GM21825 (cell line): ENCODE results near the gene XKR3.
"Not testable (repeated sequence)": the region's sequence is repeated elsewhere in the genome, so short reads cannot be mapped to it uniquely, and the experiment has no call there.

Experiments used
- ATAC-seq: cut with Tn5 transposase; IDR thresholded peaks from one replicate; pipeline ENCODE4 v1.9.1; 2021; ENCODE audit warnings: mild to moderate bottlenecking, moderate library complexity; ENCODE audit not compliant: unreplicated experiment

Gene XKR3

DNA sequence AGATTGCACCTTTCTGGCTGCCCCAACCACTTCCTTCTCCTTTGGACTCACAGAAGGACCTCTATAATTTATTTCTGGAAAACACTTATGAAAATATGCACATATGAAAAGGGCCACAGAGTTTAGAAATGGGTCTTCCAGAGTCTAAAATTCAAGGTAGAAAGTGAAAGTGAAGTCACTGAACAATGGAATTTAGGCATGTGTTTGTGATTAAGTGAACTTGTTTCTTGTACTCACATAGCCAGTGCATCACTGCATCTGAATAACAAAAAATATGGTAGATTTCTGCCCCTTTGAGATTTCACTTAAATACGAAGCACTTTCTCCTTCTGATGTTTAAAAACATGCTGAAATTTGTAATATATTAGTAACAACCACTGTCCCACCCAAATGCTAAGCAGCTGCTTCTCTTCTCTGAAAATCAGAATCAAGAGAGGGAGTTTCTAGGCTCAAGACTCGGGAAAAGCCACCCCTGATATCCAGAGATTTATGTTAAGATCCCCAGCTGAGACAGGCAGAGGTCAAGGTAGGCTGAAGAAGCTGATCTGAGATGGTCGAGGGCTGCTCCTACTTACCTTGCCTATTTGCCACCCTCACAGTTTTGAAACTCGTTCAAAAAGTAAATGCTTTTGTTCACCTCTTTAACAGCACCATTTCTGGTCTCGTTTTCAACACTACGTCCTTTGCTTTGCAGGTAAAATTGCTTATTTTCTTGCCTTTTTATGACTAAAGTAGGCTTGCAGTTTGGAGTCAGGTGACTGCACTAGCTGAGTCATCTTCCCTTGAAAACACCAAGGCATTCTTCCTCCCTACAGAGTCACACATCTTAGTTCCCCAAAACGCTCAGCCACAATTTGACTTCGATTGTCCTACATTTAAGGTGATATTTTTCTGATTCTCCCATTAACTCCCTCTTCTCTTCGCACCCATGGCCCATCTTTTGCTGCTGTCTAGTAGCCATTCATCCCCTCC is at the start of gene XKR3:
XKR3 (minus strand) TSS at position 696 of the 972 bp plus-strand sequence. CDS start 17,338 bp downstream, outside the sequence.
- no peak for ATAC-seq

DNA sequence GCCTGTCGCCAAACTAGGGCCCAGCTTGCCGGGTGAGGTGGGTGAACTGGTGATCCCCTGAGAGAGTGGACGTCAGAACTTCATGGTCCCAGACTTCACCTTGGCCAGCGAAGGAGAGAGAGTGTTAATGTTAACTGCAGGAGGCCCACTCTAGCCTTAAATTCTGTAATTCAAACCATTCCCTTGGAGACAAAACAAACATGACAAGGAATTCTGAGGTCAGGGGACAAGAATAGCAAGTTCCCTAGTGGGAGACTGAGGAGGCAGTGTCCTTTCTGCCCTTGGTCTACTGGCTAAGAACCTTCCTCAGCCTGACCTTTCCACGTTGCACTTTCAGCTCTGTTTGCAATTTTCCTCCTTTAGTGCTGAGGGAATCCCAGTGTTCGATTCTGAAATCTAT is 44.4 kb upstream of the XKR3 start:
- not testable (repeated sequence) for ATAC-seq

DNA sequence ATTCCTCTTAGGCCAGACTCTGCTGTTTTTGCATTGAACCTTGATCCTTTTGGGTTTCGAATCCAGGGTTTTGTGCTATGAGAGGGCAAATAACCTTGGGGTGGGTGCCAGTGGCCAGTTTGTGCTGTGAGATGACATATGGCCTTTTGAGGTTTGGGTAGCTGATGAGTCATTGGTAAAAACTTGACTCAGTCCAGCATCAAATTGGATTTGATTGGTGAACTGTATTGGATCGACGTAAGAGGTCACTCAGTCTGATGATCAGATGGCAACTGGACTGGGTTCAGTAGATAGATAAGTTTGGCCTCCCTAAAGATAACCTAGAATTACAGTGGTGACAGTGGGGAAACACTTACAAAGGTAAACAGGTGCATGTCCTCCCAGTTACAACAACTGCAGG is 41.0 kb upstream of the XKR3 start:
- ATAC-seq, result no peak

DNA sequence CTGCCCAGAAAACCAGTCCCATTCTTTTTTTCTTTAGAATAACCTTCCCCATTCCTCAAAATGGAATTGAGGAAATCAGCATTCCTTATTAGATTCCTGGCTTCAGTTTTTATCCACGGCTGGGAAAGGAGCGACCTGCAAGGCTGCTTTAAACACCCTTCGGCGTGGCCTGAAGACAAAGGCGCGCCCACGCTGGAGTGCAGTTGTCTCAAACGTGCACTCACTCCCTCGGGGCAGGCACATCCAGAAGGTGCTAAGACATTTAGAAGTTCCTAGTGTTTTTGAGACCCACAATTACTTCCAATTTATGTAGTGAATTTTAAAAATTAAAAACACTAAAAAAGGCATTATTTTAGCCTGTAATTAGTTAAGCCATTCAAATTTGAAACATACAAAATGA is 31.6 kb upstream of the XKR3 start:
- not testable (repeated sequence) for ATAC-seq

DNA sequence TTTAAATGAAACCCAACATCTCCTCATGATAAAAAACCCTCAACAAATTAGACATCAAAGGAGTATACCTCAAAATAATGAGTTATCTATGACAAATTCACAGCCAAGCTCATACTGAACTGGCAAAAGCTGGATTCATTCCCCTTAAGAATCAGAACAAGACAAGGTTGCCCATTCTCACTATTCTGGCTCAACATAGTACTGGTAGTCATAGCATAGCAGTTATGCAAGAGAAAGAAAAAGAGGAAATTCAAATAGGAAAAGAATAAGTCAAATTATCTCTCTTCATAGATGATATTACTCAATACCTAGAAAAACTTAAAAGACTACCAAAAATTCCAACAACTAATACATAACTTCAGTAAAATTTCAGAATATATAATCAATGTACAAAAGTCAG is 29.4 kb upstream of the XKR3 start:
- ATAC-seq, result no peak

DNA sequence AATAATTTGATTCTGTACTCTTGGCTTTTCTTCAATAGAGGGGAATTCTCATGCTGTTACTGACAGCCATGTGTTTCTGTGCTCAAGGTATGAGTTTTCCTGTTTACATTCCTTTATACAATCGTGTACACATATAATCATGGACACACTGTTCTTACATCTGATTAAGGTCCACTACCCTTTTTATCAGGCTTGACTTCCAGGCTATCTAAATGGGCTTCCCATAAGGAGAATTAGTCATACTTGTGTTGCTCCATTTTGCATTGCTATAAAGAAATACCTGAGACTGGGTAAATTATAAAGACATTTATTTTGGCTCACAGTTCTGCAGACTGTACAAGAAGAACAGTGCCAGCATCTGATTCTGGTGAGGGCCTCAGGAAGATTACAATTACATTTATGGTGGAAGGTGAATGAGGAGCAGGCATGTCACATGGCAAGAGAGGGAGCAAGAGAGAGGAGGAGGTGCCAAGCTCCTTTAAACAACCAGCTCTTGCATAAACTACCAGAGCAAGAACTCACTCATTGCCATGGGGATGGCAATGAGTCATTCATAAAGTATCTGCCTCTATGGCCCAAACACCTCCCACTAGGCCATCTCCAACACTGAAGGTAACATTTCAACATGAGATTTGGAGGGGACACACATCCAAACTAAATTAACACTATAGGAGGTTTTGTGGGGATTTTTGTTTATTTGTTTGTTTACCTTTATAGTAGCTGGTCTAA is 26.2 kb upstream of the XKR3 start:
- ATAC-seq, result not testable (repeated sequence)

DNA sequence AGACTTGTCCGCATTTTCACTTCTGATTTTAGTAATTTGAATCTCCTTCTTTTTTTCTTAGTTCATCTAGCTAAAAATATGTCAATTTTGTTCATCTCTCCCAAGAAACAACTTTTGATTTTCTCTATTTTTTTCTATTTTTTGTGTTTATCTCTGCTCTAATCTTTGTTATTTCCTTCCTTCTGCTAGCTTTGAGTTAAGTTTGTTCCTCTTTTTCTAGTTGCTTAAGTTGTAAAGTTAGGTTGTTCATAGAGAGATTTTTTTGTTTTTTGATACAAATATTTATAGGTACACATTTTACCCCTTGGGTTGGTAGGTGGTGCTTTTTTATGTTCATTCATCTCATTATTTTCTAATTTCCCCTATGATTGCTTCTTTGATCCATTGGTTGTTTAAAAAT is 22.1 kb upstream of the XKR3 start:
- ATAC-seq, result no peak

DNA sequence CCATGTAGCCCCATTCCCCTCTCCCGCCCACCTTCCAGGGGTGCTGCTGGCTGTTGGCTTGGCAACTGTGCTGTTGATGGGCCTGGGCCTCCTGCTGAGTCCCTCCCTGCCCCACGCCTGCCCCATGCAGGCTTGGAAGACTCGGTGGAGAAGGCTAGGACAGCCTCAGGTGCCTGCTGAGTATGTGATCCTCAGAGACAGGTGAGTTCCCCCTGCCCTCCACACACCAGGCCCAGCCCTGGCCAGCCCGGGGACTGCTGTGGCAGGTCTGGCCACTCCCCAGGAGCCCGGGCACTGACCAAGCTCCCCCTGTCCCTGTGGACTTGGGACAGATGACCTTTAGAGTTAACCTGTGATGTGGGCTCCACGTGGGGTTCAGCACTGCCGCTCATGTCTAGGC is 20.7 kb upstream of the XKR3 start:
- no peak for ATAC-seq

DNA sequence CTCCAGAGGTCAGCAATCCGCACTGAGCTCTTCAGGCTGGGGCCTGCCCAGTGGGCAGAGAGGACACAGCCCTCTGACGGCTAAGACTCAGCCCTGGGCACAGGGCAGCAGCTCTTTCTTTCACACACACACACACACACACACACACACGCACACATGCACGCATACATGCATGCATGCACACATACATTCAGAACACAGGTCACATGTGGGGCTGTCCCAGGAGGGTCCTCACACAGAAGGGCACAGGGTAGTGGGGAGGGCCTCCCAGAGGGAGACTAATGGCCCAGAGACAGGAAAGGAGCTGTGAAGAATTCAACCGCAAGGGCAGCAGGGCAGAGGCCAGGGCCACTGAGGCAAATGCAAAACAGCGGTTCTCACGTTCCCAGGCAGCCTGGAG is 20.3 kb upstream of the XKR3 start:
- ATAC-seq, result no peak

DNA sequence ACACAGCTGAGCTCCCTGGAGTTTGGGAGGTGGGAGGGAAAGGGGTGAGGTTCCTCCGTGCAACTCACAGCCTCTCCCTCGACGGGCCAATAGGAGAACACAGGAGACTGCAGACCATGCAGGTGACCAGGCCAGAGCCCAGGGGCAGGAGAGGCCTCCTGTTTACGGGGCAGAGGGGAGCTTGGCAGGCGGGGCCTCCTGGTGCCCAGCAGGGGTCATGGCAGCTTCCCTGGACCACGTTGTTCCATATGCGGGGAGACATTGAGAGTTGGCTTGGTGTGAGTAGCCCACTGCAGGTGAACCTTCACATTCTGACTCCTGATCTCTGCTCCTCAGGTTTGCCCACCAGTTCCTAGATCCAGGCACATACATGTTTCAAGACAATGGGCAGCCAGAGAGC is 19.3 kb upstream of the XKR3 start:
- ATAC-seq, result no peak

DNA sequence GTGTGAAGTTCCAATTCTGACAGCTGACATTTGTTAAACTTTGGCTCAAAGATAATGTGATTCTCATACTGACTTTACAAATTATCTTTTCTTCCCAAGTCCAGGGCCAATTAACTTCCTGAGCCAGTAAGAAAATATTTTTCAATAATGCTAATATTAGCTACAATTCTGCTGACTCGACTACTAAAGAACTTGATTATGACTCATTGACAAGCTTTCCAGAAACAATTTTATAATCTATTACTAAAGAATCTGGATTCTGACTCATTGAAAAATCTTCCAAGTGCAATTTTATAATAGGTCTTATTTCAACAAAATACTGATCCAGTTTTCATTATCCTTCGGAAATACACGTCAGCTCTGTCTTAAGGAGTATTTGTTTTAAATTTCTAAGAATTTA is 12.9 kb upstream of the XKR3 start:
- ATAC-seq, result no peak

DNA sequence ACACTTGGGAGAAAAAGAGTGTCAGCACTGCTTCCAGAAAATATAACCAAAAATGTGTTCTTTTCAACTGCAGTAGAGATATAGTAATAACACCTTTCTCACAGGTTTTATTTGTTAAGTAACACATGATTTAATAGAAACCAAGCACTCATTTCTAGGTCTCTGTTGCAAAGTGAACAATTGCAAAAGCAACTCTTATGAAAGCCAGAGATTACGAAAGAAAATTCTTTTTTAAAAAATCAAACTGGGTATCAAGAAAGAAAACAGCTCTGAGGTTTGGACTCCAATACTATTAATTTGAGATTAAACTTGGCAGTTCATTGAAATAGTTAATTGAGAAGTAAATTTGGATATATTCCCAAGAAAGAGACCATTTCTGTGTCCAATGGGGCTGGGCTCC is 9.8 kb upstream of the XKR3 start:
- no peak for ATAC-seq

DNA sequence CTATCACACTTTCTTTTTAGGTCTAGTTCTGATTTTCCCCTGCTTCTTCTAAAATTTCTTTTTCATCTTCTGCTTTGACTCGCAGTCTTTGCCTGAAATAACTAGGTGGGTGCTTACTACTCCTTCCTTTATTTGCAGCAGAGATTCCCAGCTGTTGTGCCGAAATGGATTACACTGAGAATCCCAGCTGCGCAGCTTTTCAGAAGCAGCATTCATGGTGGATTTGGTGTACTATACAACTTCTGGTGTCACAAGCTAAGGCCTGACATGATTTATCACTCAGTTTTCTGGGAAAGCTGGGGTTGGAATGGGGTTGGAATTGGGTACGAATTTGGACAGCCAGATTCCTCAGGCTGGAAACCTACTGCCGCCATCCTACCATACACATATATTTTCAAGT is 6.0 kb upstream of the XKR3 start:
- no peak for ATAC-seq

DNA sequence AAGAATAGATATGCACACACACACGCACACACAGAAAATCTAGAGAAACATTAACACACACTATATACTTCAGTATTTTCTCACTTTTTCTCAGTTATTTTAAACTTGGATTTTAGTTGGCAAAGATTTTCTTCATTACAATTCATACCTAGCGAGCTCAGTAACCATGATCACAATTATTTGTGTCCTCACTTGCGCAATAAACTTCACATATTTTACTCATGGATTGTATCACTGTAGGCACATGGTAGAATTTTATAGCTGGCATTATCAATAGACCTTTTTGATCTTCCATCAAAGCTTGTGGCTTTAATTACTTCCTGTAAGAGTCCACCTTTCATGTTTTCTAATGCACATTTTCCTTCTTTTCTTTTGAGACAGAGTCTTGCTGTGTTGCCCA is 4.8 kb upstream of the XKR3 start:
- ATAC-seq, result no peak

DNA sequence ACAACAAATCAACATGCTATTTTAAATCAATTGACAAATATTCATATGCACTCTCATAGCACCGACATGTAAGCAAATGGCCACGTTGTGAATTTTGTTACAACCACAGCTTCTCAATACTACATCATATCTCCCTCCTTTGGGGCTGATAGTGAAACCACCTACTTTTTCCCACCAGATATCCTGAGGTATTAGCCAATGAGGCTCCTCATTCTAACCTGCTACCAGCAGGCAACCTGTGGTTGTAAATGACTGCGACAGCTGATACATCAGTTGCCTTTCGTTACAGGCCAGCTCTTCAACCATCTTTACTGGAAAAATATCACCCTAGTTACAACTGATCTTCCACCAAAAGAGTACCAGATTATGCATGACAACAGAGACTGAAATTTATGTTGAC is 3.7 kb upstream of the XKR3 start:
- ATAC-seq, result no peak

DNA sequence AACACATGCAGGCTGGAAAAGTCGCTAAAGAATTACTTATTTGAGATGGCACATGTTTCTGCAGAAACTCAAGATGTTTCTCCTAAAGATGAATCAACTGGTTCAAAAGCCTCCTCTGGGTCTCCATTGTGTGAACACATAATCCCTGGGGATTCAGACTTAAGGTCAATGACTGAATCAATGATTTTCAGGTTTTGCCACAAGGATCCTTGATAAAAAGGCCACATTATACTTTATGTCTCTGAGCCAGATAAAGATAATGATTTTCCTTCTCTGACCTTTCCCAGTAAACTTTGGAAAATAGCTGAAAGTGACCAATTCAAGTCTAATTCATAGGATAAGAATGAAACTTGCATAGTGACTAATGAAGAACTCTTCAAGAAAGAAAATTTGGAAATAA is 2.3 kb upstream of the XKR3 start:
- ATAC-seq, result no peak

DNA sequence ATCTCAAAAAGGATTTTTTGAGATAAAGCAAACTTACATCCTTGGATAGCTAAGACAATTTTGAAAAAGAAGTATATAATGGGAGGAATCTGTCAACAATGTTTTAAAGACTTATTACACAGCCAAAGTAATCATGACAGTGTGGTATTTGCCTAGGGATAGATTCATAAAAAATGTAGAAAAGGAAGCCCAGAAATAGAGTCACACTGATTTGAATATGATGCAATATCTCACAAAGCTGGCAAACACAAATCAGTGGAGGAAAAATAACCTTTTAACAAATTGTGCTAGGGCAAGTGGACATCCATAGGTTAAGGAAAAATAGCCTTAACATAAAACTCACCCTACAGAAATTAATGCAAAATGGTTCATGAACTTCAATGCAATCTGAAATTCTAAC is 6.0 kb downstream of the XKR3 start:
- no peak for ATAC-seq

DNA sequence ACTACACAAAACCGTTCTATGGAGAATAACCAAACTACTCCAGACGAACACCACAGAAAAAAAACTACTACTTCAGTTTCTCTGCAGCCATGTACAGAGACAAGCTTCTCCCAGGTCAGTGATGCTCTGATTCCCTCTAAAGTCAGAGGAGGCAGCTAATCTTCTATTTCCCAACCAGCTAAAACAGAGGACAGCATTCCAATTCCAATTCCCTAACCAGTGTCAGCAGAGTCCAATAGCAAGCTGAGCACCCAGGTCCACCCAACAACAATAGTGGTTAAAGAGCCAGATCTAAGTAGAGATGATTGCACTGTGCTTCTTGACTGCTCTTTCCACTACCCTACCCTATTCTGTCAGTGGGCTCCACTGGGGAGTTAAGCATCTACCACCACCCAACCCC is 6.7 kb downstream of the XKR3 start:
- ATAC-seq, result no peak

DNA sequence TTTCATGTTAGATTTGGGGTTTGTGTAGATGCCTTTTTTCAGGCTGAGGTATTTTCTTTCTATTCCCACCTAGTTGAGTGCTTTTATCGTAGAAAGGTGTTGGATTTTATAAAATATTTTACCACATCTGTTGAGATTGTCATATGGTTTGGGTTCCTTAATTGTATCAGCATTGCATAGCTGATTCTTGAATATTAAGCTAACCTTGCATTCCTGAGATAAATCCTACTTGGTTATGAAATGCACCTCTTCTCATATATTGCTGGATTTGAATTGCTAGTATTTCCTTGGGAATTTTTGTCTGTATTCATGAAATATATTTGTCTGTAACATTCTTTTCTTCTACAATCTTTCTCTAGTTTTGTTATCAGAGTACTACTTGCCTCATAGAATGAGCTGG is 10.1 kb downstream of the XKR3 start:
- no peak for ATAC-seq

DNA sequence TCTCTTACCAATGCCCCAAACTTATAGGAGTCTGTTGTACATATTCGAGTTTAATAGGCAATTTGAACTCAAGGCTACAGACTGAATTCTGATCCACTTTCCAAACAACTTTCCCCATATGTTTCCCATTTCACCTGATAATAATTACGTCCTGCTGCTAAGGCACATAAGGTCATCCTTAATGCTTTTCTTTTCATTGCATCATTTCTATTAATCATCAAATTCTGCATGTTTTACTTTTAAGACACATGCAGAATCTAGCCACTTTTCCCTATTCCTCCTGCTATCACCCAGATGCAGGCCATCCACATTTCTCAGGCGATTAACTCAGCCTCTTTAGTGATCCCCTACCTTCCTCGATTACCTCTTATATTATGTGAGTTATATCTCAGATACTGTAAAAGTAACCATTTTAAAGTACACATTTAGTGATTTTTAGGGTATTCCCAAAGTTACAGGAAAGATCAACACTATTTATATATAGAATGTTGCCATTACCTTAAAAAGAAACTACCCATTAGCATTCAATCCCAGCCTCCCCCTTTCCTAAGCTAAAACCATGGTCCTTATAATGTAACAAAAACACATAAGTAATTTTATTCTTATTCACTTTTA is 14.9 kb downstream of the XKR3 start:
- ATAC-seq, result no peak

DNA sequence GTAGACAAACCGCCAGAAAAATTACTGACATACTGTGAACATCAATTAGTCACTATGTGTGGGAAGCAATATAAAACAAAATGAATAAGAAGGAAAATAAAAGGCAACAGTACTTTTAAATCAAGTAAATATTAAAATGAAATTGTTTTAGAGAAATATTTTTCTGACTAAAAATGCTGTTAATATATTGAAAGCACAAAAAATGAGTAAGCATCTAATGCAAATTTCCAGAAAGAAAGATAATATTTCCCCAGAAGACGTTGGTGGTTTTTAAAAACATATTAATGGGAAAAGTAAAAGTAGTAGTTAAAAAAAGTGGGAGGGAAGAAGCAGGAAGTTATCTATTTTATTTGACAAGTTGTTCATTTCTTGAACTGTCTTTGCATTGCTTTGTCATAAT is 16.5 kb downstream of the XKR3 start:
- ATAC-seq, result no peak

DNA sequence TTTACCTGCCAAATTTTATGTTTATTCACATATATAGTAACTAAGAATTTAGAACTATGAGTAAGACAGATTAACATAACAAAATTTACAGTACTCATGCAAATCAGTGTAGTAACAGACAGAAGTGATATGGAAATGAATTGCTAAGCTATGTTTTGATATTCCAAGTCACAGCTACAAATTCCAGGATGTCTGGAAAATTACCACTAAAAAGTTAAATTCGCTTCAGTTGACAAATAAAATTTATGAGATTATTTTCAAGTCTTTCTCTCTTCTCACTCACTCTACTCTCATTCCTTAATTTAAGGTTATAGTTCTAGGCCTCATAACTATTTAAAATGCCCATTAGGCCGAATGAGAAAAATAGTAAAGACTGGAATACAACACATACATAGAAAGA is 18.1 kb downstream of the XKR3 start:
- ATAC-seq, result no peak
